AG04450 (cell line): ENCODE measurements around the gene MICOS13. TPM values are rescaled to one million over a fixed set of nuclear protein-coding genes. Genes with fewer than 3 reads are reported as not detected.
A peak's percentile ranks its signal among the peaks of the same experiment; 100 is the strongest.

Experiments used
- CTCF ChIA-PET: fragments of 300-600, 350-600 bp; formaldehyde crosslinking; extraction: SDS; loops from one replicate; lab custom pipeline; 2022; ENCODE audit warnings: antibody characterized with exemption, inconsistent platforms; lab: Charles Lee
- POLR2A ChIA-PET: fragments of 350-600 bp; formaldehyde crosslinking; extraction: SDS; loops from one replicate; lab custom pipeline; 2021; ENCODE audit warnings: antibody characterized with exemption, inconsistent platforms; lab: Yijun Ruan, JAX
- DNase-seq: peaks from one replicate; pipeline ENCODE4 v3.0.0-alpha.2; 2011; ENCODE audit warnings: low read depth, low spot score
- H3K27ac ChIP-seq: one replicate; pipeline ENCODE4 v1.5.1; 2012; ENCODE audit warnings: low read depth, low read length, control low read depth
- H3K27me3 ChIP-seq: one replicate; pipeline ENCODE4 v1.6.0; 2012; ENCODE audit warnings: low read length; ENCODE audit not compliant: control insufficient read depth, insufficient read depth
- H3K4me3 ChIP-seq: 2 replicates; pipeline ENCODE4 v1.5.1; 2011; ENCODE audit warnings: mild to moderate bottlenecking, low read depth, low read length, control low read depth
- H3K9me3 ChIP-seq: 2 replicates; pipeline ENCODE4 v1.5.1; 2012; ENCODE audit warnings: low read length; ENCODE audit not compliant: control insufficient read depth, insufficient read depth
- CTCF ChIP-seq: IDR thresholded peaks from 2 replicates; pipeline ENCODE4 v1.5.1; 2011; ENCODE audit warnings: low read depth, low read length, control low read depth, inconsistent platforms
- polyA plus RNA-seq: library from polyadenylated mRNA; depleted of rRNA; stranded (reverse); fragments of >200 nt; gene quantifications from 2 replicates; pipeline ENCODE4 v1.2.3, GENCODE V29; 2011

Gene MICOS13
- polyA plus RNA-seq, 1 experiment = 25.2 TPM

GRCh38 chr19:5681391-5682106 lies 1.2 kb upstream of the MICOS13 start:
- POLR2A ChIA-PET = interaction anchor here (0.5 kb wide), 2 partner anchors 33 to 39 kb away, joined by 4 to 15 read pairs; partner anchors contain the start of genes CATSPERD and LONP1
- H3K27ac ChIP-seq = no peak overlapping the region
- peak overlapping the region; percentile 96 for H3K4me3 ChIP-seq
- CTCF ChIA-PET = interaction anchor here (1.0 kb wide), 1 partner anchor 8 kb away, joined by 5 read pairs; no protein-coding TSS in a partner anchor
- peaks cover 4% of the 10 kb centered on the region; the same call in 1 of the 2 replicates for H3K9me3 ChIP-seq
- no peak for DNase-seq
- no peak for TF ChIP-seq CTCF
- no peaks in the 10 kb centered on the region for H3K27me3 ChIP-seq

- Histone ChIP-seq H3K27ac (peak overlapping the region; percentile 39), H3K9me3 (peaks cover 4% of the 10 kb centered on the region; the same call in 1 of the 2 replicates), H3K27me3 (no peaks in the 10 kb centered on the region), H3K4me3 (peak overlapping the region; percentile 96)
- TF ChIP-seq CTCF = no peak
- POLR2A ChIA-PET = interaction anchor here (0.7 kb wide), 1 partner anchor 10 kb away, joined by 3 read pairs; no protein-coding TSS in a partner anchor
- DNase-seq = no peak
- CTCF ChIA-PET = no interaction called here
These were observed 256 bp downstream of the MICOS13 start for GRCh38 chr19:5680084-5680436.

- H3K27ac ChIP-seq = peak overlapping the region; percentile 39
- ChIA-PET POLR2A (interaction anchor here (0.7 kb wide), 1 partner anchor 9 kb away, joined by 3 read pairs; no protein-coding TSS in a partner anchor), CTCF (no interaction called here)
- peak overlapping the region; percentile 96 for H3K4me3 ChIP-seq
- DNase-seq = no peak
- no peak for TF ChIP-seq CTCF
- no peaks in the 10 kb centered on the region for H3K27me3 ChIP-seq
- H3K9me3 ChIP-seq = peaks cover 4% of the 10 kb centered on the region; the same call in 1 of the 2 replicates
These were observed 830 bp downstream of the MICOS13 start for GRCh38 chr19:5679289-5680083.

GRCh38 chr19:5678071-5678718 lies 2.1 kb downstream of the MICOS13 start:
- DNase-seq = no peak
- no peak for TF ChIP-seq CTCF
- Histone ChIP-seq H3K9me3 (peaks cover 4% of the 10 kb centered on the region; the same call in 1 of the 2 replicates), H3K27me3 (no peaks in the 10 kb centered on the region), H3K4me3 (no peak overlapping the region), H3K27ac (no peak overlapping the region)
- ChIA-PET POLR2A (no interaction called here), CTCF (no interaction called here)
